ENCODE measurements around the gene DYNLT2. TPM values are rescaled to one million over a fixed set of nuclear protein-coding genes. Genes with fewer than 3 reads are reported as not detected.

Gene DYNLT2
- total RNA-seq, 1 experiment from 2014 or later: 2.1 TPM

- H3K4me1 ChIP-seq (ENCODE audit: control insufficient read depth, insufficient read depth, low read length): peaks cover 19% of the 10 kb centered on the region
- in situ Hi-C loops (cut with HindIII; ENCODE audit: low pct_unique_long_range_greater_than_20kb, low sequenced_read_pairs) (no loop called here), intact Hi-C loops (cut with micrococcal nuclease; ENCODE audit: unreplicated experiment) (no loop called here)
- peak overlapping the region; percentile 93 for H3K27ac ChIP-seq (ENCODE audit: low read length)
- peak overlapping the region; percentile 89 to 95 for H3K4me3 ChIP-seq (ENCODE audit: low read depth in 2 of 2, low read length in 2 of 2)
- TF ChIP-seq SIN3A (IDR thresholded peaks at IDR 0.05; ENCODE audit: borderline replicate concordance, insufficient read depth, low read depth, low read length) (no peak), TCF7L2 (IDR thresholded peaks at IDR 0.05; ENCODE audit: low read depth, low read length) (no peak), REST (IDR thresholded peaks at IDR 0.05; ENCODE audit: insufficient read depth in 1 of 2, low read depth in 2 of 2, low read length in 1 of 2) (no peak), POLR2AphosphoS5 (IDR thresholded peaks at IDR 0.05; ENCODE audit: low read depth, low read length) (no peak)
- ChIA-PET CTCF (no interaction called here), POLR2A (interaction anchor here (0.6 kb wide), 1 partner anchor 442 kb away, joined by 3 read pairs; no protein-coding TSS in a partner anchor)
- H3K9me3 ChIP-seq (ENCODE audit: control insufficient read depth, insufficient read depth, low read depth, low read length): no peaks in the 10 kb centered on the region
- no peaks in the 10 kb centered on the region for H3K27me3 ChIP-seq (ENCODE audit: control insufficient read depth, insufficient read depth, low read length)
- BruUV-seq (replicated peaks): no TSS peak
- no peaks in the 10 kb centered on the region; the same call in 1 of the 2 replicates for H3K36me3 ChIP-seq (ENCODE audit: control insufficient read depth, insufficient read depth, low read length)
- ATAC-seq: no peak
- DNase-seq (ENCODE audit: low read depth, low spot score): no peak
These were observed 777 bp upstream of the DYNLT2 start for GRCh38 chr6:169752074-169752623.

GRCh38 chr6:169746556-169746955, 4.8 kb downstream of the DYNLT2 start:
- no peak for DNase-seq (ENCODE audit: low read depth, low spot score)
- TF ChIP-seq REST (IDR thresholded peaks at IDR 0.05; ENCODE audit: insufficient read depth in 1 of 2, low read depth in 2 of 2, low read length in 1 of 2) (no peak), POLR2AphosphoS5 (IDR thresholded peaks at IDR 0.05; ENCODE audit: low read depth, low read length) (no peak), TCF7L2 (IDR thresholded peaks at IDR 0.05; ENCODE audit: low read depth, low read length) (no peak), SIN3A (IDR thresholded peaks at IDR 0.05; ENCODE audit: borderline replicate concordance, insufficient read depth, low read depth, low read length) (no peak), CTCF (IDR thresholded peaks at IDR 0.05) (no peak)
- ATAC-seq: no peak
- Histone ChIP-seq H3K27ac (ENCODE audit: low read length) (no peak overlapping the region), H3K36me3 (ENCODE audit: control insufficient read depth, insufficient read depth, low read length) (no peaks in the 10 kb centered on the region), H3K27me3 (ENCODE audit: control insufficient read depth, insufficient read depth, low read length) (no peaks in the 10 kb centered on the region), H3K9me3 (ENCODE audit: control insufficient read depth, insufficient read depth, low read depth, low read length) (no peaks in the 10 kb centered on the region), H3K4me1 (ENCODE audit: control insufficient read depth, insufficient read depth, low read length) (peaks cover 9% of the 10 kb centered on the region), H3K4me3 (ENCODE audit: low read depth in 2 of 2, low read length in 2 of 2) (no peak overlapping the region)
- intact Hi-C loops (cut with micrococcal nuclease; ENCODE audit: unreplicated experiment) (no loop called here), in situ Hi-C loops (cut with HindIII; ENCODE audit: low pct_unique_long_range_greater_than_20kb, low sequenced_read_pairs) (no loop called here)
- POLR2A ChIA-PET: no interaction called here
- CTCF ChIA-PET: no interaction called here
- BruUV-seq (replicated peaks): no TSS peak

All from Panc1 (cell line).